OCI-LY3 (cell line): ENCODE data around the gene LRP10.

Experiments
- EZH2phosphoT487 ChIP-seq: fragments of 200-600 bp; shearing (Covaris generic); IDR thresholded peaks from 2 replicates; pipeline ENCODE4 v1.6.1; 2018; ENCODE audit warnings: antibody characterized with exemption, mixed run types, low read depth
- TF ChIP-seq, protein P1 (sequence below): fragments of 200-600, 300-600 bp; sonication (generic); IDR thresholded peaks from 2 replicates; pipeline ENCODE4 v1.5.1; 2014; ENCODE audit warnings: antibody characterized with exemption, low read length, low read depth

GRCh38 chr14:22872033-22872832, 693 bp downstream of the LRP10 start:
- TF ChIP-seq, protein P1, sequence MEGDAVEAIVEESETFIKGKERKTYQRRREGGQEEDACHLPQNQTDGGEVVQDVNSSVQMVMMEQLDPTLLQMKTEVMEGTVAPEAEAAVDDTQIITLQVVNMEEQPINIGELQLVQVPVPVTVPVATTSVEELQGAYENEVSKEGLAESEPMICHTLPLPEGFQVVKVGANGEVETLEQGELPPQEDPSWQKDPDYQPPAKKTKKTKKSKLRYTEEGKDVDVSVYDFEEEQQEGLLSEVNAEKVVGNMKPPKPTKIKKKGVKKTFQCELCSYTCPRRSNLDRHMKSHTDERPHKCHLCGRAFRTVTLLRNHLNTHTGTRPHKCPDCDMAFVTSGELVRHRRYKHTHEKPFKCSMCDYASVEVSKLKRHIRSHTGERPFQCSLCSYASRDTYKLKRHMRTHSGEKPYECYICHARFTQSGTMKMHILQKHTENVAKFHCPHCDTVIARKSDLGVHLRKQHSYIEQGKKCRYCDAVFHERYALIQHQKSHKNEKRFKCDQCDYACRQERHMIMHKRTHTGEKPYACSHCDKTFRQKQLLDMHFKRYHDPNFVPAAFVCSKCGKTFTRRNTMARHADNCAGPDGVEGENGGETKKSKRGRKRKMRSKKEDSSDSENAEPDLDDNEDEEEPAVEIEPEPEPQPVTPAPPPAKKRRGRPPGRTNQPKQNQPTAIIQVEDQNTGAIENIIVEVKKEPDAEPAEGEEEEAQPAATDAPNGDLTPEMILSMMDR = peak; percentile 90
- TF ChIP-seq EZH2phosphoT487 = no peak
